Measurements from ENCODE around the gene IFITM2.

- TF ChIP-seq, protein P1, sequence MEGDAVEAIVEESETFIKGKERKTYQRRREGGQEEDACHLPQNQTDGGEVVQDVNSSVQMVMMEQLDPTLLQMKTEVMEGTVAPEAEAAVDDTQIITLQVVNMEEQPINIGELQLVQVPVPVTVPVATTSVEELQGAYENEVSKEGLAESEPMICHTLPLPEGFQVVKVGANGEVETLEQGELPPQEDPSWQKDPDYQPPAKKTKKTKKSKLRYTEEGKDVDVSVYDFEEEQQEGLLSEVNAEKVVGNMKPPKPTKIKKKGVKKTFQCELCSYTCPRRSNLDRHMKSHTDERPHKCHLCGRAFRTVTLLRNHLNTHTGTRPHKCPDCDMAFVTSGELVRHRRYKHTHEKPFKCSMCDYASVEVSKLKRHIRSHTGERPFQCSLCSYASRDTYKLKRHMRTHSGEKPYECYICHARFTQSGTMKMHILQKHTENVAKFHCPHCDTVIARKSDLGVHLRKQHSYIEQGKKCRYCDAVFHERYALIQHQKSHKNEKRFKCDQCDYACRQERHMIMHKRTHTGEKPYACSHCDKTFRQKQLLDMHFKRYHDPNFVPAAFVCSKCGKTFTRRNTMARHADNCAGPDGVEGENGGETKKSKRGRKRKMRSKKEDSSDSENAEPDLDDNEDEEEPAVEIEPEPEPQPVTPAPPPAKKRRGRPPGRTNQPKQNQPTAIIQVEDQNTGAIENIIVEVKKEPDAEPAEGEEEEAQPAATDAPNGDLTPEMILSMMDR (conservative IDR thresholded peaks at IDR 0.05; ENCODE audit: low read length): no peak
- no peak for TF ChIP-seq EZH2phosphoT487 (IDR thresholded peaks at IDR 0.05; ENCODE audit: borderline replicate concordance)
These were observed 34.8 kb upstream of the IFITM2 start for GRCh38 chr11:272931-273198.
